ENCODE measurements around the gene SORBS1. TPM values are rescaled to one million over a fixed set of nuclear protein-coding genes. Genes with fewer than 3 reads are reported as not detected.

SORBS1 gene
- total RNA-seq, 2 donors from 2014 or later: 17.6 to 150 TPM

DNA sequence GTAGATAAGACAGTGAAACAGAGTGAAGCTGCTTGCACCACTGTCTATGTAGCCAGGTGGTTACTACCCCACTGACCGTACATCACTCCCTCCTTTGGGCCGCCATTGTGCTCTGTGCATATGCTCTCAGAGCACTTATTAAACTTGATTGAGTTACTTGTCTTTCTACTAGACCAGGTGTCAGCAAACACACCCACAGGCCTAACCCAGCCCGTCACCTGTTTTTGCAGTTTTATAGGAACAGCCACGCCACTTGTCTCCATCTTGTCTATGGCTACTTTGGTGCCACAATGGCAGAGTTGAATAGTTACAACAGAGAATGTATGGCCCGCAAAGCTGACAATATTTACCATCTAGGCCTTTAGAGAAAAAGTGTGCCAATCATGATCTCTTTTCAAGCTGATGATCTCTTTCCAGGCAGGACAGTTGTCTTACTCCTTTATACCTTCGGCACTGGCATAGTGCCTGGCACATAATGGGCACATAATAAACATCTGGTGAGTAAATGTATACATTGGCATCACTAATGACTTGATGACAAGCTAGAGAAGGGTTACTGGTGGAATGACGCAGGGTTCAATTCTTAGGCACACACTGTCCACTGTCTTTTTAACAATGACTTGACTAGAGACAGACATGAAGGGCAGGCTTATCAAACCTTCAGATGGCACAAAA, 36.7 kb downstream of the SORBS1 start:
- Histone ChIP-seq H3K36me3 (no peaks in the 10 kb centered on the region), H3K9me3 (no peaks in the 10 kb centered on the region), H3K9ac (ENCODE audit: low read depth in 2 of 2, low read length in 2 of 2) (no peak overlapping the region), H3K27me3 (no peaks in the 10 kb centered on the region), H3K4me3 (no peak overlapping the region), H3K4me1 (no peaks in the 10 kb centered on the region), H3K27ac (peak overlapping the region; percentile 14)
- DNase-seq: no peak
- TF ChIP-seq, protein P1, sequence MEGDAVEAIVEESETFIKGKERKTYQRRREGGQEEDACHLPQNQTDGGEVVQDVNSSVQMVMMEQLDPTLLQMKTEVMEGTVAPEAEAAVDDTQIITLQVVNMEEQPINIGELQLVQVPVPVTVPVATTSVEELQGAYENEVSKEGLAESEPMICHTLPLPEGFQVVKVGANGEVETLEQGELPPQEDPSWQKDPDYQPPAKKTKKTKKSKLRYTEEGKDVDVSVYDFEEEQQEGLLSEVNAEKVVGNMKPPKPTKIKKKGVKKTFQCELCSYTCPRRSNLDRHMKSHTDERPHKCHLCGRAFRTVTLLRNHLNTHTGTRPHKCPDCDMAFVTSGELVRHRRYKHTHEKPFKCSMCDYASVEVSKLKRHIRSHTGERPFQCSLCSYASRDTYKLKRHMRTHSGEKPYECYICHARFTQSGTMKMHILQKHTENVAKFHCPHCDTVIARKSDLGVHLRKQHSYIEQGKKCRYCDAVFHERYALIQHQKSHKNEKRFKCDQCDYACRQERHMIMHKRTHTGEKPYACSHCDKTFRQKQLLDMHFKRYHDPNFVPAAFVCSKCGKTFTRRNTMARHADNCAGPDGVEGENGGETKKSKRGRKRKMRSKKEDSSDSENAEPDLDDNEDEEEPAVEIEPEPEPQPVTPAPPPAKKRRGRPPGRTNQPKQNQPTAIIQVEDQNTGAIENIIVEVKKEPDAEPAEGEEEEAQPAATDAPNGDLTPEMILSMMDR (IDR thresholded peaks at IDR 0.05): no peak
- intact Hi-C loops (cut with DNase I): no loop called here

DNA sequence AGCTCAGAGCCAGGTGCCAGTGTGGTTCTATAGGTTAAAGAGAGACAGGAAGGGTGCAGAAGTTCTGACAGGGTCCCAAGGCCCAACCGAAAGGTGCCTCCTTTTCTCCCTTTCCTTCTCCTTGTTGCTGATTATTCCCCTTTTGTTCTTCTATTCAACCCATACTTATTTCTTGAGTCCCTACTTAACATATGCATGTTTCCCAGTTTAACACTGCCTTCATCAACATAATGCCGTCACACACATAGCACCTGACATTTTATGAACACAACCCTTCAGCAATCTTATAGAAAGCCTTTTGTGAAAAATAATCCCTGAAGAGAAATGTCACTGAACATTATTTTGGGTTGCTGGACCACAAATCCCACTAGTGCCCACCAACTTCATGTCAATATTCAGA, 39.1 kb downstream of the SORBS1 start:
- TF ChIP-seq, protein P1 (IDR thresholded peaks at IDR 0.05): no peak
- no peaks in the 10 kb centered on the region for H3K36me3 ChIP-seq
- H3K27me3 ChIP-seq: no peaks in the 10 kb centered on the region
- no peaks in the 10 kb centered on the region for H3K9me3 ChIP-seq
- no peak for DNase-seq
- H3K4me1 ChIP-seq: no peaks in the 10 kb centered on the region
- H3K4me3 ChIP-seq: no peak overlapping the region
- H3K9ac ChIP-seq (ENCODE audit: low read depth in 2 of 2, low read length in 2 of 2): no peak overlapping the region
- intact Hi-C loops (cut with DNase I): no loop called here
- H3K27ac ChIP-seq: no peak overlapping the region

DNA sequence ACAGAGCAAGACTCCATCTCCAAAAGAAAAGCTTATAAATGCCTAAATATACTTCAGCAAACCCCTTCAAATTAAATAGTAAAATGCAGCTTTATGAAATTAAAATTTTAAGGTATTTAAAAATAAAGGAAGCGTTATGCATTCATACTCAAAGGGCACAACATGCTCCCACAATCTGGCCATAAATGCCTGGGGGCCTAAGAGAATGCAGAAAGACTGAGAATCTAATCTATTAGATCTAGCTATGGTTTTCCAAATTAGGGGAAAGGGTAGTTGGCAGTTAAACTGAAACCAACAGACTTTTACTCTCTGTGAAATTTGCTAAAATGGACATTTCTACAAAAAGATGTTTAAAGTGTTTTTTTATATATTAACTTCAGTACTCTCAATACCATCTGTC, 40.6 kb downstream of the SORBS1 start:
- intact Hi-C loops (cut with DNase I): no loop called here
- TF ChIP-seq, protein P1 (IDR thresholded peaks at IDR 0.05): no peak

DNA sequence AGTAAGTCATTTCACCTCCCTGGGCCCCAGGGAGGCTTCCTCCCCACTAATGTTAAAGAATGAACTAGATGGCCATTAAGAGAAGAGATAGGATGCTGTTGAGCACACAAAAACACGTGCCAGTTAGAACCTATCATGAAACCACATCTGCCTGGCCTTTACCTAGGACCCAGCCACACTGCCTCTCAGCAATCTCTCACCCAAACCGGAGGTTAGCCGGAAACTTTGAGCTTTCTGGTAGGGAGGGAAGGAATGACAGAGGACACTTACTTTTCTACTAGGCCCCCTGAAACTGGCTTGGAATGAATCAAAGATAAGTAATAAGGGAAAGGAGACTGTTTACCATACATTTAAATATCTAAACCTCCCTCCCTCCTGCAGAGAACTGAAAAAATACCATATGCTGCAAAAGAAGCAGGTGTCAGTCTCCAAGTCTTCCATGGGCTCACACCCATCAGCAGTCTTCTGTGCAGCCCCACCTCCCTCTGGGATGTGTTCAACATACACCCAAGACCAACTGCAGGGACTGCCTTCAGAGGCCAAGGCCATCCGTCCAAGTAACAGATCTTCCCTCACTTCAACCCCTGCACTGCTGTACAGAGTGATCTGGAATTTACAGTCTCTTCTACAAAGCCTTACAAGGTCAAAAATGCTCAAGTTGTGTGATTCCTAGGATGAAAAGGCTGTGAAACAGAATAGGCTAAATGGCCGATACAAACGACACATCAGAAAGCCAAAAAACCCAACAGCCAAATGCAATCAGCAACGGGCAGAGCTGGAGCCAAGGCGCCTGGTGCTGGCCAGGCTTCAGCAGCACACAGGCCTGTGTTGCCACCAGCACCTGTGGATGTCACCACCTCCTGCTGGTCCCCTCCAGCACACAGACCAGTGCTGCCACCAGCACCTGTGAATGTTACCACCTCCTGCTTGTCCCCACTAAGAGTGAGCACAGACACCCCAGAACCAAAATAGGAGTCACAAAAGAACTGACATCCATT, 42.4 kb downstream of the SORBS1 start:
- TF ChIP-seq, protein P1 (IDR thresholded peaks at IDR 0.05): no peak
- no peak for DNase-seq
- Histone ChIP-seq H3K4me1 (no peaks in the 10 kb centered on the region), H3K9ac (ENCODE audit: low read depth in 2 of 2, low read length in 2 of 2) (no peak overlapping the region), H3K4me3 (no peak overlapping the region), H3K27me3 (no peaks in the 10 kb centered on the region), H3K36me3 (no peaks in the 10 kb centered on the region), H3K9me3 (no peaks in the 10 kb centered on the region), H3K27ac (peak overlapping the region; percentile 30)
- intact Hi-C loops (cut with DNase I): no loop called here

More for the DNA sequence above, 40.6 kb downstream of the SORBS1 start:
- no peak for DNase-seq
- no peak overlapping the region for H3K9ac ChIP-seq (ENCODE audit: low read depth in 2 of 2, low read length in 2 of 2)
- no peaks in the 10 kb centered on the region for H3K9me3 ChIP-seq
- no peak overlapping the region for H3K4me3 ChIP-seq
- no peak overlapping the region for H3K27ac ChIP-seq
- no peaks in the 10 kb centered on the region for H3K4me1 ChIP-seq
- no peaks in the 10 kb centered on the region for H3K27me3 ChIP-seq
- no peaks in the 10 kb centered on the region for H3K36me3 ChIP-seq

DNA sequence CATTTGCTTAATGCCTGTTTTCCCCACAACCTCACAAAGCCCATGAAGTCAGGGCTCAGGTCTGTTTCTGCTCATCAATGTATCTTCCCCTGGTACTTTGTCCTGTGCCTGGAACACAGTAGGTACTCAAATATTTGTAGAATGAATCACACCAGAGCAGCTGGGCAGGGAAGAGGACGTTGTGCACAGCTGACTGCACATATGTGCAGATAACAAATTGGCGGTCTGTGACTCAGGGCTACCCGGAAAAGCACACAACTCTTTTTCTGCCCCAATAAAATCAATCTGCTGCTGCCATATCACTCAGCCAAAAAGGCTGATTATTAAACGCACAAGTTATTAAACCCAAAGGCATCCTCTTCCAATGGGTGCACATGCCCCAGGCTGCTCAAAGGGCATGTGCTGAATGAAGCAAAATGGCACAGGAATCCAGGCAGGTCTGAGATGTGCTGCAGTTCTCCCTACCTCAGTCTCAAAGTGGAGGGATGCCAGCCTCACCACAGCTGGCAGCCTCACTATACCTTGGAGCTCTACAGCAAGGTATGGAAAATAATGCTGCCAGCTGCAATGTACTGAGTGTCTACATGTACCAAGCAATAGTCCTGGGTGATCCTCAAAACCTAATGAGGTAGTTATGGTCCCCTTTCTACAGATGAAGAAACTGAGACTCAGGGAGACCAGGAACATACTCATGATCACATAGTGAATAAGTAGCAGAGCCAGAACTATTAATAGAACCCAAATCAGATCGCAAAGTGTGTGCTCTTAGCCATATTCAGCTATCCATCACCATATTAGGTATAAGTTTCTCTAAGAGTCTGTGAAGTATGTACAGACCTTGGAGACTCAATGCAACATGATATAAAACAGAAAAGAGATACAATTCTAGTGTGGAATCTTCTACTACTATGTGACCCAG, 43.4 kb downstream of the SORBS1 start:
- H3K4me1 ChIP-seq: no peaks in the 10 kb centered on the region
- intact Hi-C loops (cut with DNase I): no loop called here
- no peak overlapping the region for H3K4me3 ChIP-seq
- TF ChIP-seq, protein P1 (IDR thresholded peaks at IDR 0.05): no peak
- H3K36me3 ChIP-seq: no peaks in the 10 kb centered on the region
- peak overlapping the region in 1 of 2 donors; percentile 13 for H3K9ac ChIP-seq (ENCODE audit: low read depth in 2 of 2, low read length in 2 of 2)
- DNase-seq: peak; percentile 56
- H3K9me3 ChIP-seq: no peaks in the 10 kb centered on the region
- H3K27ac ChIP-seq: peak overlapping the region; percentile 38
- no peaks in the 10 kb centered on the region for H3K27me3 ChIP-seq

Data from colonic mucosa (tissue), 4 donors.